GM12878 (cell line): ENCODE results near the gene ECM2. TPM values are rescaled to one million over a fixed set of nuclear protein-coding genes. Genes with fewer than 3 reads are reported as not detected.

ENCODE experiments used
- ATAC-seq: fragments of 200-7000 bp; cut with Tn5 transposase; 3 replicates; pipeline ENCODE4 v1.9.1; 2020; ENCODE audit warnings: mild to moderate bottlenecking, moderate library complexity
- BruUV-seq: library from RNA; stranded (reverse); fragments of 400-500 nt; replicated peaks from 2 replicates; lab custom pipeline; 2021; lab: Mats Ljungman, UMichigan
- CTCF ChIA-PET: fragments of 300-600 bp; sonication (Branson Sonifier 250); formaldehyde crosslinking; extraction: SDS; loops from one replicate; lab custom pipeline; 2021; ENCODE audit warnings: inconsistent platforms; lab: Yijun Ruan, JAX
- POLR2A ChIA-PET: fragments of 350-600 bp; formaldehyde crosslinking; extraction: SDS; loops from one replicate; lab custom pipeline; 2021; ENCODE audit warnings: inconsistent platforms; lab: Charles Lee
- RAD21 ChIA-PET: fragments of 300-600 bp; sonication (Branson Sonifier 250); formaldehyde crosslinking; loops from one replicate; lab custom pipeline; 2023; ENCODE audit warnings: antibody characterized with exemption; ENCODE audit not compliant: unreplicated experiment; lab: Charles Lee
- SMC1A ChIA-PET: fragments of 300-600 bp; sonication (Branson Sonifier 250); formaldehyde crosslinking; loops from one replicate; lab custom pipeline; 2023; ENCODE audit not compliant: unreplicated experiment, uncharacterized antibody; lab: Charles Lee
- DNase-seq: peaks from one replicate; pipeline ENCODE4 v3.0.0-alpha.2; 2011; ENCODE audit warnings: low read depth, low spot score
- FAIRE-seq: peaks from 3 replicates; lab custom pipeline; 2011; peaks lifted over from hg19 to GRCh38; lab: Jason Lieb, UNC
- H2AFZ ChIP-seq: 2 replicates; pipeline ENCODE4 v1.6.0; 2011; ENCODE audit warnings: low read depth, low read length, control low read depth; ENCODE audit not compliant: control insufficient read depth
- H3K27ac ChIP-seq: 2 replicates; pipeline ENCODE4 v1.5.1; 2011; ENCODE audit warnings: control low read depth; ENCODE audit not compliant: control insufficient read depth, insufficient read depth
- H3K27me3 ChIP-seq, 2 experiments: replicated peaks in 1 of 2; 2 replicates each; pipeline versions ENCODE4 v1.6.0 to v1.6.1; 2011; ENCODE audit warnings: low read length in 1 of 2; ENCODE audit not compliant: control insufficient read depth in 2 of 2, insufficient read depth in 2 of 2
- H3K36me3 ChIP-seq, 2 experiments: 2 replicates each; pipeline ENCODE4 v1.5.1; 2011; ENCODE audit warnings: low read length in 1 of 2; ENCODE audit not compliant: control insufficient read depth in 2 of 2, insufficient read depth in 2 of 2
- H3K4me1 ChIP-seq: 2 replicates; pipeline ENCODE4 v1.6.1; 2011; ENCODE audit warnings: mild to moderate bottlenecking, low read length, moderate library complexity, mixed read lengths; ENCODE audit not compliant: control insufficient read depth, insufficient read depth
- H3K4me2 ChIP-seq: 2 replicates; pipeline ENCODE4 v1.6.0; 2011; ENCODE audit warnings: control low read depth; ENCODE audit not compliant: control insufficient read depth, insufficient read depth
- H3K4me3 ChIP-seq: fragments of 200-600 bp; sonication (generic); 2 replicates; pipeline ENCODE4 v1.5.1; 2016
- H3K79me2 ChIP-seq: 2 replicates; pipeline ENCODE4 v1.6.0; 2011; ENCODE audit warnings: low read length; ENCODE audit not compliant: control insufficient read depth, insufficient read depth
- H3K9ac ChIP-seq: 2 replicates; pipeline ENCODE4 v1.8.0; 2011; ENCODE audit warnings: low read length, control low read depth, mixed read lengths; ENCODE audit not compliant: control insufficient read depth, insufficient read depth
- H3K9me3 ChIP-seq: replicated peaks from 3 replicates; pipeline ENCODE4 v1.5.1; 2011; ENCODE audit warnings: mild to moderate bottlenecking, low read length; ENCODE audit not compliant: control insufficient read depth, insufficient read depth
- H4K20me1 ChIP-seq: 2 replicates; pipeline ENCODE4 v1.6.0; 2011; ENCODE audit not compliant: control insufficient read depth, insufficient read depth
- ELK1 ChIP-seq: IDR thresholded peaks from 2 replicates; pipeline ENCODE4 v1.6.1; 2012; ENCODE audit warnings: low read depth, low read length, improper control_type of control experiment
- KDM1A ChIP-seq: fragments of 200-600 bp; sonication (generic); IDR thresholded peaks from 2 replicates; pipeline ENCODE4 v1.6.1; 2016; ENCODE audit warnings: borderline replicate concordance
- KLF5 ChIP-seq: fragments of 450-650 bp; IDR thresholded peaks from 2 replicates; pipeline ENCODE4 v1.6.1; 2014; ENCODE audit warnings: mild to moderate bottlenecking; ENCODE audit not compliant: partially characterized antibody
- NR2C1 ChIP-seq: fragments of 450-650 bp; IDR thresholded peaks from 2 replicates; pipeline ENCODE4 v1.6.1; 2017; ENCODE audit warnings: antibody characterized with exemption, mild to moderate bottlenecking, moderate library complexity
- POU2F2 ChIP-seq: IDR thresholded peaks from 3 replicates; pipeline ENCODE4 v1.6.1; 2011; ENCODE audit warnings: low read depth, mild to moderate bottlenecking, low read length, borderline replicate concordance
- RBBP5 ChIP-seq: fragments of 200-600 bp; sonication (generic); conservative IDR thresholded peaks from 2 replicates; pipeline ENCODE4 v1.6.1; 2016
- RELA ChIP-seq: fragments of 450-650 bp; IDR thresholded peaks from 2 replicates; pipeline ENCODE4 v1.8.0; 2014; ENCODE audit warnings: borderline replicate concordance; ENCODE audit not compliant: partially characterized antibody
- SUPT20H ChIP-seq: IDR thresholded peaks from 2 replicates; pipeline ENCODE4 v1.6.1; 2011; ENCODE audit warnings: low read depth, mild to moderate bottlenecking, low read length, moderate library complexity, borderline replicate concordance; ENCODE audit not compliant: control insufficient read depth
- ZBED1 ChIP-seq: IDR thresholded peaks from 2 replicates; pipeline ENCODE4 v1.6.1; 2016; ENCODE audit warnings: borderline replicate concordance
- ZBTB11 ChIP-seq: fragments of 450-650 bp; formaldehyde crosslinking; IDR thresholded peaks from 2 replicates; pipeline ENCODE4 v1.5.0; 2022; ENCODE audit warnings: mild to moderate bottlenecking, missing genetic modification characterization
- ZBTB40 ChIP-seq: fragments of 450-650 bp; IDR thresholded peaks from 2 replicates; pipeline ENCODE4 v1.6.1; 2016; ENCODE audit warnings: mild to moderate bottlenecking, moderate library complexity, borderline replicate concordance
- ZNF622 ChIP-seq: fragments of 450-650 bp; IDR thresholded peaks from 2 replicates; pipeline ENCODE4 v1.6.1; 2017; ENCODE audit warnings: mild to moderate bottlenecking, inconsistent platforms
- WGBS: methylation state at CpG from one replicate; pipeline ENCODE4 v1.1.6; 2016; ENCODE audit warnings: low lambda C conversion rate; ENCODE audit not compliant: insufficient replicate concordance, insufficient coverage; ENCODE audit errors: missing lambda C conversion rate; 5-methylcytosine and 5-hydroxymethylcytosine counted together
- in situ Hi-C: fragments of 300-500 bp; cut with MboI; formaldehyde crosslinking; loops from 9 replicates; pipeline ENCODE4 v1.14.3; 2018; ENCODE audit warnings: mixed read lengths
- intact Hi-C: fragments of 100-400 bp; cut with micrococcal nuclease; formaldehyde crosslinking; loops from one replicate; pipeline ENCODE4 v1.14.2; 2022; ENCODE audit not compliant: unreplicated experiment
- polyA plus RNA-seq, 11 experiments: library from polyadenylated mRNA; depleted of rRNA in 4 of 11; unstranded in 6 of 11; stranded (reverse) in 5 of 11; fragments of >200 nt; fragmentation: Nextera tagmentation in 4 of 11; fragmentation: Illumina TruSeq in 1 of 11; extraction: Ambion mirVana in 4 of 11; extraction: Trizol in 1 of 11; gene quantifications; 1 replicate in 1 of 11; 2 replicates in 10 of 11; pipeline versions ENCODE4 v1.2.1 to v1.2.3, GENCODE V29; 2011 to 2016; ENCODE audit warnings: inconsistent platforms in 2 of 11, missing spikeins in 2 of 11, low read depth in 1 of 11
- total RNA-seq, 4 experiments: library from RNA; depleted of rRNA in 3 of 4; stranded (reverse); fragments of >200 nt in 3 of 4; fragmentation: Illumina TruSeq in 1 of 4; extraction: Trizol in 1 of 4; gene quantifications; 2 replicates each; pipeline versions ENCODE4 v1.2.1 to v1.2.3, GENCODE V29; 2013 to 2021

ECM2 gene
- total and polyA plus RNA-seq, 10 of the 15 experiments (the other 5 are each of a cell fraction or from before 2014, with no cell fraction given), result 0.03 to 0.67 (median 0.09) TPM; not detected in 2

GRCh38 chr9:92558612-92559374 lies 23.0 kb upstream of the ECM2 start:
- no TSS peak for BruUV-seq
- no peaks in the 10 kb centered on the region for H3K27me3 ChIP-seq
- intact Hi-C loops (no loop called here), in situ Hi-C loops (no loop called here)
- no peaks in the 10 kb centered on the region for H3K4me1 ChIP-seq
- ChIA-PET POLR2A (no interaction called here), SMC1A (no interaction called here), RAD21 (no interaction called here), CTCF (interaction anchor here (0.7 kb wide), 1 partner anchor 71 kb away, joined by 3 read pairs; no protein-coding TSS in a partner anchor)
- H2AFZ ChIP-seq, result no peak overlapping the region
- no peaks in the 10 kb centered on the region for H3K36me3 ChIP-seq
- no peak overlapping the region for H3K27ac ChIP-seq
- DNase-seq (no peak), FAIRE-seq (no peak), ATAC-seq (no peak)
- no peak overlapping the region for H3K9ac ChIP-seq
- TF ChIP-seq ZBED1, result no peak
- no peak for TF ChIP-seq ZBTB40
- no peak for TF ChIP-seq POU2F2
- no peak for TF ChIP-seq NR2C1
- no peak for TF ChIP-seq ZBTB11 (CRISPR knock-in tag)
- no peak for TF ChIP-seq SUPT20H
- no peak for TF ChIP-seq RBBP5
- TF ChIP-seq KDM1A, result no peak
- no peak for TF ChIP-seq ZNF622
- no peak for TF ChIP-seq KLF5
- TF ChIP-seq ELK1, result no peak
- no peak for TF ChIP-seq RELA
- no peaks in the 10 kb centered on the region for H4K20me1 ChIP-seq
- 91% methylated on average over 16 of the region's 16 CpGs for WGBS
- H3K9me3 ChIP-seq, result no peaks in the 10 kb centered on the region
- no peak overlapping the region for H3K4me3 ChIP-seq
- H3K79me2 ChIP-seq, result no peaks in the 10 kb centered on the region
- no peak overlapping the region for H3K4me2 ChIP-seq
